CD4-positive, alpha-beta T cell treated with Interleukin-17A for 4 hours (primary cell): Measurements from ENCODE around the gene ZBTB46.
"Not testable (repeated sequence)": the region's sequence is repeated elsewhere in the genome, so short reads cannot be mapped to it uniquely, and the experiment has no call there.

ENCODE experiments used
- DNase-seq: peaks from one replicate; pipeline ENCODE4 v3.0.0-alpha.2; 2020; ENCODE audit warnings: mixed read lengths

Gene ZBTB46

DNA sequence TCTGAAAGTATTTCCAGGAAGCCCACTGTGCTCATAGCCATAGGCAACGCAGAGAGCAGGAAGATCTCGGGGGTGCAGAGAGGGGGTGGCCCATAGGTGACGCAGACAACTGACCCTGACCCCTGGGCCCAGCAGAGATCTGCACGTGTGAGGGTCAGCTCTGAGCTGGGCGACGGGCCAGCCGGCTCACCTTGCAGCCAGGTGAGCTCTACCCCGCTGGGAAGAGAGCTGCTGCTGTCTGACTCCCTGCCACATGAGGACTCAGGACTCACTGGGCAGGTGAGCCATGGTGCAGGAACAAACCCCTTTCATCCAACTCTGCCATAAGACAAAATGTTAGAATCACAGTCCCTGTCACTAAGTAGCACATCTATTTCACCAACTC, 19.6 kb downstream of the ZBTB46 start:
- DNase-seq, result no peak

- DNase-seq, result no peak
Observed at GRCh38 chr20:63810730-63811490, 20.2 kb downstream of the ZBTB46 start.

DNA sequence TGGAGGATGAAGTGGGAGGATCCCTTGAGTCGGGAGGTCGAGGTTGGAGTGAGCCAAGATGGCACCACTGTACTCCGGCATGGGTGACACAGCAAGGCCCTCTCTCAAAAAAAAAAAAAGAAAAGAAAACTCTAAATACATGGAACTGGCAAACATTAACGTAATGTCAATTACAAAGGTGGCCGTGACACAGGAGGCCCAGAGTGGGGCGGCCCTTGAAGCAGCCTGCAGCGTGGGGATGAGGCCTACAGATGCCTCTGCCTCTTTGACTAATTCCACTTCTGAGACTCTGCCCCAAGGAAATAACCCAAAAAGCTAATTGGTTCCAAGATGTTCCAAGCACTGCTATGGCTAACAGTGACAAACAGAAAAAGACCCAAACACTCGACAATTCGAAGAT, 21.2 kb downstream of the ZBTB46 start:
- no peak for DNase-seq

- DNase-seq, result no peak
Observed at GRCh38 chr20:63808964-63809674, 21.9 kb downstream of the ZBTB46 start.

GRCh38 chr20:63808145-63808724, 22.8 kb downstream of the ZBTB46 start:
- DNase-seq, result no peak

- DNase-seq, result no peak
Observed at GRCh38 chr20:63807654-63808053, 23.4 kb downstream of the ZBTB46 start.

DNA sequence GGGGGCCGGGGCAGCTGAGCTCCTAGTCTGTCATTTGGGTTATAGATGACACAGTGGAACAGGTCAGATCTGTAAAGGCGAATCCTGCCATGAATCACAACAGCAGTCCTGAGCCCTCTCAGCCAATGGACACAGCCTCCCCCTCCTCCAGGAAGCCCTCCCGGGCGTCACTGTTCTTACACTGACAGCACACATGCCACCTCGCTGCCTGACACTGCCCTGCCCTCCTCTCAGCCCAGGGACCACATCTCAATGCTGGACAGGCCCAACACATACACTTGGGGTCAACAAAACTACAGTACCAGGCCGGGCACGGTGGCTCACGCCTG, 26.8 kb downstream of the ZBTB46 start:
- DNase-seq, result no peak

DNA sequence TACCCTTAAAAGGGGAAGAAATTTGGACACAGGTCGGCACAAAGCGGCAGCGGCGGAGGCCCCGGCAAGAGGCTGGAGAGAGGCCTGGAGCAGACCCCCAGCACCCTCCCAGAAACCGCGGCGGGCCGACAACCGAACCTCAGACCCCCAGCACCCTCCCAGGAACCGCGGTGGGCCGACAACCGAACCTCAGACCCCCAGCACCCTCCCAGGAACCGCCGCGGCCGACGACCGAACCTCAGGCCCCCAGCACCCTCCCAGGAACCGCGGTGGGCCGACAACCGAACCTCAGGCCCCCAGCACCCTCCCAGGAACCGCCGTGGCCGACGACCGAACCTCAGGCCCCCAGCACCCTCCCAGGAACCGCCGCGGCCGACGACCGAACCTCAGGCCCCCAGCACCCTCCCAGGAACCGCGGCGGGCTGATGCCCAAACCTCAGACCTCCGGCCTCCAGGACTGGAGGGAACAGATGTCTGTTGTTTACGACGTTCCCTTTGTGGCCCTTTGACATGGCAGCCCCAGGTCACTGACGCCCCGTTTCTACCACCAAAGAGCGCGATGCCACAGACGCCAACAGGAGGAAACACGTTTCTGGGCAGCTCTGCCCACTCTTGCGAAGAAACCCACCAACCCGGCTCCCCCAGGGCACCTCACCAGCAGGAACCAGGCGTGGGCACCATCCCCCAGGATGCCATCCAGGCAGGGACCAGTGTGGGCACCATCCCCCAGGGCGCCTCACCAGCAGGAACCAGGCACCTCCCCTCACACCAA, 28.4 kb downstream of the ZBTB46 start:
- no peak for DNase-seq

DNA sequence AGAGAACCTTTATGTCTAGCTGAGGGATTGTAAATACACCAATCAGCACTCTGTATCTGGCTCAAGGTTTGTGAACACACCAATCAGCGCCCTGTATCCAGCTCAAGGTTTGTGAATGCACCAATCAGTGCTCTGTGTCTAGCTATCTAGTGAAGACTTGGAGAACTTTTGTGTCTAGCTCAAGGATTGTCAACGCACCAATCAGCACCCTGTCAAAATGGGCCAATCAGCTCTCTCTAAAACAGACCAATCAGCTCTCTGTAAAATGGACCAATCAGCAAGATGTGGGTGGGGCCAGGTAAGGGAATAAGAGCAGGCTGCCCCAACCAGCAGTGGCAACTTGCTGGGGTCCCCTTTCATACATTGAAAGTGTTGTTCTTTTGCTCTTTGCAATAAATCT, 29.9 kb downstream of the ZBTB46 start:
- not testable (repeated sequence) for DNase-seq

DNA sequence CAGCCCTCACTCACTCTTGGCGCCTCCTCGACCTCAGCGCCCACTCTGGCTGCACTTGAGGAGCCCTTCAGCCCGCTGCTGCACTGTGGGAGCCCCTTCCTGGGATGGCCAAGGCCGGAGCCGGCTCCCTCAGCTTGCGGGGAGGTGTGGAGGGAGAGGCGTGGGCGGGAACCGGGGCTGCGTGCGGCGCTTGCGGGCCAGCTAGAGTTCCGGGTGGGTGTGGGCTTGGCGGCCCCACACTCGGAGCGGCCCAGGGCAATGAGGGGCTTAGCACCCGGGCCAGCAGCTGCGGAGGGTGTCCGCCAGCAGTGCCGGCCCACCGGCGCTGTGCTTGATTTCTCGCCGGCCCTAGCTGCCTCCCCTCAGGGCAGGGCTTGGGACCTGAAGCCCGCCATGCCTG, 30.7 kb downstream of the ZBTB46 start:
- DNase-seq, result not testable (repeated sequence)

DNA sequence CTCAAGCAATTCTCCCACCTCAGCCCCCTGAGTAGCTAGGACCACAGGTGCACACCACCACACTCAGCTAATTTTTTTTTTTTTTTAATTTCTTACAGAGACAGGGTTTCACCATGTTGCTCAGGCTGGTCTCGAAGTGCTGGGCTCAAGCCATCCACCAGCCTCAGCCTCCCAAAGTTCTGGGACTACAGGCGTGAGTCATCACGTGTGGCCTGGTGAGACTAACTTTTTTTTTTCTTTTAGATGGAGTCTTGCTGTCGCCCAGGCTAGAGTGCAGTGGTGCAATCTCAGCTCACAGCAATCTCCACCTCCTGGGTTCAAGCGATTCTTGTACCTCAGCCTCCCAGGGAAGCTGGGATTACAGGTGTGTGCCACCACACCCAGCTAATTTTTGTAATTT, 31.9 kb downstream of the ZBTB46 start:
- not testable (repeated sequence) for DNase-seq

DNA sequence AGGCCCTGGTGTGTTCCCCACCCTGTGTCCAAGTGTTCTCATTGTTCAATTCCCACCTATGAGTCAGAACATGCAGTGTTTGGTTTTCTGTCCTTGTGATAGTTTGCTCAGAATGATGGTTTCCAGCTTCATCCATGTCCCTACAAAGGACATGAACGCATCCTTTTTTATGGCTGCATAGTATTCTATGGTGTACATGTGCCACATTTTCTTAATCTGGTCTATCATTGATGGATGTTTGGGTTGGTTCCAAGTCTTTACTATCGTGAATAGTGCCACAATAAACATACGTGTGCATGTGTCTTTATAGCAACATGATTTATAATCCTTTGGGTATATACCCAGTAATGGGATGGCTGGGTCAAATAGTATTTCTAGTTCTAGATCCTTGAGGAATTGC, 33.9 kb downstream of the ZBTB46 start:
- not testable (repeated sequence) for DNase-seq

DNA sequence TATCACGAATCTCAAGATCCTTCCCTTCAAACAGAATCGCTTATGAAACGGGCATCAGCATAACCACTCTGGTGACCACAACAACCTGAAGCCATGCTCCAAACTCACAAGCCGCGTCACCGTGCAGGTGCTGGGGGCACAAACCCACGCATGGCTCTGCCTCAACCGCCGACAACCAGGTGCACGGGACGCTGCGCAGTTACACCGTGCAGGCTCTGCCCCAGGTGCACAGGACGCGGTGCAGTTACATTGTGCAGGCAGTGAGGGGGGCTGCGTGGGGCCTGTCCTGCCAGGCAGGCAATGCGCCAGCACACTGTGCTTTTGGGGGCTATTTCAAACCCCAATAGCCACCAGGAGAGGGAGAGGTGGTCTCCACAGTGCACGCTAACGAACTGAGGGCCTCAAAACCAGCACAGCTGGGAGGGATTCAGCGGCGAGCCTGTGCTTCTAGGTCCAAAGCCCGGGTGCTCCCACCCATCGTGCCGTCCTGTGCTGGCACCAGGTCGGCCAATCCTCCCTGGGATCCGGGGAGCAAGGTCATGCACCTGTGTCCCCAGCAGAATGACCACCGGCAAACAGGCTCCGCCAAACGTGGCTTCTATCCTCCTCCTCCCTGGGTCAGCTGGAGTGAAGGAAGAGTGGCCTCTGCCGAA, 35.8 kb downstream of the ZBTB46 start:
- DNase-seq, result no peak

DNA sequence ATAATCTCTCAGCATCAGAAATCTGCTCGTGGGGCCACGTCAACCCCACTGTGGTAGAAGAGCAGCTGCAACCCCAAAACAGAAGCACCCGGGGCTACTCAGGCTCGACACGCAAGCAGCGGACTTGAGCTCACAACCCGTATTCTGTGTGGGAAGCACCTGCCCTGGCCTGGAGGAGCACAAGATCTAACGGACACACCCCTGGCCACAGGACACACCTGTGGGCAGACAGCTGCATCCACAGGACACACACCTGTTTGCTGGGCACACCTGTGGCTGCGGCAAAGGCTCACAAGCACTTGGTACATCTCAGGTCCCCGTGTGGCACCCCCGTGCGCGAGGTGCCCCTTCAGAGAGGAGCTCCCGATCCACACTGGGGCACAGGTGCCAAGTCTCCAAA, 36.5 kb downstream of the ZBTB46 start:
- DNase-seq, result no peak

- no peak for DNase-seq
Observed at GRCh38 chr20:63792866-63793265, 38.2 kb downstream of the ZBTB46 start.

GRCh38 chr20:63791497-63792156, 39.4 kb downstream of the ZBTB46 start:
- DNase-seq, result no peak

DNA sequence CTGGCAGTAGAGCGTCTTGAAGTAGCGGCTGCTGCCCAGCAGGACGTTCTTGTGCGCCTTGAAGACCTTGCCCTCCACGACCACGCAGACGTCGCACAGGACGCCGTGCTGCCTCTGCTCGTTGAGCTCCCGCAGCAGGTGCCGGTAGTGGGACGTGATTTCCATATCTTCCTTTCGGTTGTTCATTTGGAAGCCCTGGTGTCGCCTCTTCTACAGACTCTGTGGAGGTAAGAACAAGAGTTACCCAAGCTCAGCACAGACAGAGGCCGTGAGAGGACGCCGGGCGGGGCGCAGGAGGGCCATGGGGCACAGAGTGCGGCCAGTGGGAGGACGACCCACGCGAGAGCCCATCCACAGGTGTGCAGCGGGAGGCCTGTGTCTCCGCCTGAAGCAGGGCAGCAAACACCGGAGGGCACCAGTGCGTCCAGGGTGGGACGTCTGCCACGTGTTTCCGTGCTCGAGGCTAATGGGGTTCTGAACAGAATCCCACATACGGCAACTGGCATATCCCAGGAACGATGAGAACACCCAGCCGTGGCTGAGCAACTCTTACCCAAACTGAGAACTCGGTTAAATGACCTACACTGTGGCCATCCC, 40.4 kb downstream of the ZBTB46 start:
- DNase-seq, result no peak

GRCh38 chr20:63789836-63790571, 41.1 kb downstream of the ZBTB46 start:
- no peak for DNase-seq

GRCh38 chr20:63787749-63788148, 43.3 kb downstream of the ZBTB46 start:
- DNase-seq, result no peak

DNA sequence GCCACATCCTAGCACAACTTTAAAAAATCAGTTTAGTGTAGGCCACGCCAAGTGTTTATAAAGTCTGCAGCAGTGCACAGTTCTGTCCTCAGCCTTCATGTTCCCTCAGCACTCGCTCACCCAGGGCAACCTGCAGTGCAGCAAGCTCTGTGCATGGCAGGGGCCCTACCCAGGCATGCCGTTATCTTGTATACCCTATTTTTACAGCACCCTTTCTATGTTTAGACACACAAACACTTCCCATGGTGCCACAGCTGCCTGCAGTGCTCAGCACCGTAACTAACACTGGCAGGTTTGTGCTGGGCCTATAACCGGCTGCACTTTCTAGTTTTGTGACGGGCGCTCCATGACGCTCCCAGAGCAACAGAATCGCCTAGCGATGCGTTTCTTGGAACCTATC, 43.8 kb downstream of the ZBTB46 start:
- no peak for DNase-seq

DNA sequence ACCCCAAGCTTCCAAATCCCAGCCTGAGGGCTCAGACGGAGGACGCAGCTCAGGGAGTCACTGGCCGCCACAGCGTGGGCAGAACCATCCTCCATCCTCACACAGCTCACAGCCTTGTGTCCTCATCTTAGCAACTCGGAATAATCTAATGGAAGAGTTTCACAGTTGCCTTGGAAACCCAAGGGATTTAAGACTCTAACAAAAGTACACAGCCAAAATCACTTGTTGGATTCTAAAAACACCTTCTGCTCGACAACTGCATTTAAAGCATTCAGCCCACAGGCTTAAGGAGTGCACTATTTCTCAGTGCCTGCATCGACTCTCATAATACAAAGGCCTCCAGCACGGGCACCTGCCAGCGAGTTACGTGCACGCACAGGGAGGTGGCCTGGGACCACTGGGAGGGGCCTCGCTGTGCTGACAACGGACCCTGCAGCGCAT, 45.4 kb downstream of the ZBTB46 start:
- no peak for DNase-seq
